HEK293 (cell line): ENCODE data around the gene NEB.

ENCODE experiments used
- CTCF ChIA-PET: fragments of 350-600 bp; formaldehyde crosslinking; extraction: SDS; loops from one replicate; lab custom pipeline; 2021; ENCODE audit warnings: antibody characterized with exemption; lab: Yijun Ruan, JAX
- POLR2A ChIA-PET: fragments of 300-600 bp; formaldehyde crosslinking; extraction: SDS; loops from one replicate; lab custom pipeline; 2020; ENCODE audit warnings: antibody characterized with exemption, inconsistent platforms; lab: Yijun Ruan, JAX
- H3K27ac ChIP-seq: fragments of 200-500 bp; sonication (Bioruptor generic); 2 replicates; pipeline ENCODE4 v1.5.1; 2014; ENCODE audit warnings: low read depth, low read length, control low read depth, inconsistent platforms; ENCODE audit errors: extremely low read depth
- H3K36me3 ChIP-seq, 2 experiments: fragments of 200-500 bp in 1 of 2; sonication (Bioruptor generic) in 1 of 2; 1 replicate in 1 of 2; 2 replicates in 1 of 2; pipeline ENCODE4 v1.5.1; 2014 to 2017; ENCODE audit warnings: inconsistent platforms in 2 of 2, low read length in 2 of 2; ENCODE audit not compliant: control insufficient read depth in 2 of 2, insufficient read depth in 1 of 2
- H3K4me1 ChIP-seq: fragments of 200-500 bp; sonication (Bioruptor generic); 2 replicates; pipeline ENCODE4 v1.5.1; 2014; ENCODE audit warnings: mild to moderate bottlenecking, low read length, inconsistent platforms; ENCODE audit not compliant: control insufficient read depth, insufficient read depth
- H3K4me3 ChIP-seq: 2 replicates; pipeline ENCODE4 v1.5.1; 2011; ENCODE audit warnings: low read depth, mild to moderate bottlenecking, control low read depth, low read length, moderate library complexity
- H3K9me3 ChIP-seq: fragments of 200-500 bp; sonication (Bioruptor generic); 2 replicates; pipeline ENCODE4 v1.5.1; 2014; ENCODE audit warnings: low read depth, low read length, inconsistent platforms; ENCODE audit not compliant: control insufficient read depth, insufficient read depth
- EGR2 ChIP-seq: fragments of 450-650 bp; formaldehyde crosslinking; IDR thresholded peaks from 2 replicates; pipeline ENCODE4 v1.5.1; 2016; ENCODE audit warnings: low read depth, missing biosample characterization, missing genetic modification characterization
- KLF10 ChIP-seq: fragments of 450-650 bp; IDR thresholded peaks from 2 replicates; pipeline ENCODE4 v1.5.1; 2018; ENCODE audit warnings: missing biosample characterization, mild to moderate bottlenecking, missing genetic modification characterization
- PRDM1 ChIP-seq: fragments of 450-650 bp; formaldehyde crosslinking; IDR thresholded peaks from 2 replicates; pipeline ENCODE4; 2016; ENCODE audit warnings: missing biosample characterization, missing genetic modification characterization
- PRDM6 ChIP-seq: fragments of 450-650 bp; formaldehyde crosslinking; IDR thresholded peaks from 2 replicates; pipeline ENCODE4 v1.5.1; 2017; ENCODE audit warnings: missing biosample characterization, missing genetic modification characterization
- SP3 ChIP-seq: fragments of 450-650 bp; formaldehyde crosslinking; IDR thresholded peaks from 2 replicates; pipeline ENCODE4 v1.5.1; 2016; ENCODE audit warnings: missing biosample characterization, missing genetic modification characterization
- TCF7L2 ChIP-seq: IDR thresholded peaks from 2 replicates; pipeline ENCODE4 v1.6.1; 2011; ENCODE audit warnings: low read depth, mild to moderate bottlenecking, inconsistent platforms, low read length, moderate library complexity, borderline replicate concordance
- ZEB2 ChIP-seq: fragments of 450-650 bp; formaldehyde crosslinking; IDR thresholded peaks from 2 replicates; pipeline ENCODE4 v1.5.1; 2016; ENCODE audit warnings: missing biosample characterization, missing genetic modification characterization
- ZFP69B ChIP-seq: fragments of 450-650 bp; formaldehyde crosslinking; IDR thresholded peaks from 2 replicates; pipeline ENCODE4 v1.5.1; 2016; ENCODE audit warnings: missing biosample characterization, missing genetic modification characterization
- ZNF112 ChIP-seq: fragments of 450-650 bp; formaldehyde crosslinking; IDR thresholded peaks from 2 replicates; pipeline ENCODE4 v1.5.0; 2017; ENCODE audit warnings: missing biosample characterization, missing genetic modification characterization
- ZNF157 ChIP-seq: fragments of 450-650 bp; formaldehyde crosslinking; IDR thresholded peaks from 2 replicates; pipeline ENCODE4 v1.5.1; 2016; ENCODE audit warnings: missing biosample characterization, missing genetic modification characterization
- ZNF221 ChIP-seq: fragments of 450-650 bp; formaldehyde crosslinking; IDR thresholded peaks from 2 replicates; pipeline ENCODE4 v1.5.1; 2017; ENCODE audit warnings: missing biosample characterization, missing genetic modification characterization, borderline replicate concordance
- ZNF248 ChIP-seq: fragments of 450-650 bp; formaldehyde crosslinking; IDR thresholded peaks from 2 replicates; pipeline ENCODE4 v1.5.1; 2017; ENCODE audit warnings: missing biosample characterization, missing genetic modification characterization
- ZNF354C ChIP-seq: fragments of 450-650 bp; formaldehyde crosslinking; IDR thresholded peaks from 2 replicates; pipeline ENCODE4 v1.5.1; 2016; ENCODE audit warnings: missing biosample characterization, missing genetic modification characterization, low read depth, borderline replicate concordance
- ZNF366 ChIP-seq: fragments of 450-650 bp; formaldehyde crosslinking; conservative IDR thresholded peaks from 2 replicates; pipeline ENCODE4 v1.5.1; 2016; ENCODE audit warnings: missing biosample characterization, missing genetic modification characterization
- ZNF391 ChIP-seq: fragments of 450-650 bp; formaldehyde crosslinking; IDR thresholded peaks from 2 replicates; pipeline ENCODE4 v1.5.1; 2016; ENCODE audit warnings: low read depth, missing biosample characterization, missing genetic modification characterization, borderline replicate concordance
- ZNF394 ChIP-seq: fragments of 450-650 bp; formaldehyde crosslinking; IDR thresholded peaks from 2 replicates; pipeline ENCODE4 v1.5.1; 2016; ENCODE audit warnings: missing biosample characterization, missing genetic modification characterization, mild to moderate bottlenecking, moderate library complexity, borderline replicate concordance
- ZNF530 ChIP-seq: fragments of 450-650 bp; formaldehyde crosslinking; IDR thresholded peaks from 2 replicates; pipeline ENCODE4 v1.5.1; 2016; ENCODE audit warnings: low read depth, missing biosample characterization, missing genetic modification characterization
- ZNF585B ChIP-seq: fragments of 450-650 bp; formaldehyde crosslinking; IDR thresholded peaks from 2 replicates; pipeline ENCODE4 v1.5.1; 2016; ENCODE audit warnings: missing biosample characterization, missing genetic modification characterization
- ZNF654 ChIP-seq: fragments of 450-650 bp; formaldehyde crosslinking; IDR thresholded peaks from 2 replicates; pipeline ENCODE4 v1.5.1; 2016; ENCODE audit warnings: low read depth, missing biosample characterization, missing genetic modification characterization
- ZNF660 ChIP-seq: fragments of 450-650 bp; IDR thresholded peaks from 2 replicates; pipeline ENCODE4 v1.5.1; 2018; ENCODE audit warnings: missing biosample characterization, mild to moderate bottlenecking, missing genetic modification characterization
- ZNF791 ChIP-seq: fragments of 450-650 bp; formaldehyde crosslinking; IDR thresholded peaks from 2 replicates; pipeline ENCODE4 v1.5.1; 2016; ENCODE audit warnings: missing biosample characterization, missing genetic modification characterization
- ZSCAN30 ChIP-seq: fragments of 450-650 bp; IDR thresholded peaks from 2 replicates; pipeline ENCODE4 v1.5.1; 2018; ENCODE audit warnings: missing biosample characterization, mild to moderate bottlenecking, missing genetic modification characterization, moderate library complexity
- ZSCAN4 ChIP-seq: fragments of 450-650 bp; formaldehyde crosslinking; IDR thresholded peaks from 2 replicates; pipeline ENCODE4 v1.5.1; 2017; ENCODE audit warnings: missing biosample characterization, missing genetic modification characterization
- TF ChIP-seq, protein P1 (sequence below): fragments of 450-650 bp; formaldehyde crosslinking; IDR thresholded peaks from 2 replicates; pipeline ENCODE4 v1.5.1; 2017; ENCODE audit warnings: missing biosample characterization, missing genetic modification characterization
- TF ChIP-seq, protein P2 (sequence below): fragments of 450-650 bp; formaldehyde crosslinking; IDR thresholded peaks from 2 replicates; pipeline ENCODE4 v1.5.1; 2016; ENCODE audit warnings: missing biosample characterization, missing genetic modification characterization
- TF ChIP-seq, protein P3 (sequence below): fragments of 450-650 bp; formaldehyde crosslinking; IDR thresholded peaks from 2 replicates; pipeline ENCODE4 v1.5.1; 2016; ENCODE audit warnings: missing biosample characterization, missing genetic modification characterization, borderline replicate concordance

The NEB gene

DNA sequence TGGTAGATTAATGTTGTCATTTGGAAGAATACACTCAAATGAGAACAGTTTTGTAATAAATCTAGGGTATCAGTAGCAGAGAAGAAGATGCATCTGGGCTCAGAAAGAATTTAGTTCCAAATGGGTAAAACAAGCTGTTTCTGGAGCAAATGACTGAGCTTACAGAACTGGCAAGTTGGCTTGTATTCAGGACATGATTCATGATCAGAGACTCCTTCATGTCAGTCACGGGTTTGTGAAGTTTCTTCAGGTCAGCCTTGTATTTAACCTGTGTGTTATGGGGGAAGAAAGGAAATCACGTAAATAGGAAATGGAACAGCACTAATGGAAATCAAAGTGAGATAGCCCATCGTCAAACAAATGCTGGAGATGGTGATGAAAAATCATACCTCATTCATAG lies 215.5 kb downstream of the NEB start:
- Histone ChIP-seq H3K4me1 (no peaks in the 10 kb centered on the region), H3K36me3 (no peaks in the 10 kb centered on the region), H3K27ac (no peak overlapping the region), H3K4me3 (no peak overlapping the region), H3K9me3 (no peaks in the 10 kb centered on the region)
- CTCF ChIA-PET = no interaction called here
- no peak for TF ChIP-seq ZNF157 (tag by site-specific recombination)
- TF ChIP-seq ZNF660 = no peak
- TF ChIP-seq ZNF354C = no peak
- TF ChIP-seq ZNF791 (tag by site-specific recombination) = no peak
- TF ChIP-seq ZNF391 (tag by site-specific recombination) = no peak
- TF ChIP-seq ZNF394 (tag by site-specific recombination) = no peak
- no peak for TF ChIP-seq PRDM1 (tag by site-specific recombination)
- TF ChIP-seq ZNF530 (tag by site-specific recombination) = no peak
- no peak for TF ChIP-seq ZNF221 (tag by site-specific recombination)
- TF ChIP-seq, protein P1, sequence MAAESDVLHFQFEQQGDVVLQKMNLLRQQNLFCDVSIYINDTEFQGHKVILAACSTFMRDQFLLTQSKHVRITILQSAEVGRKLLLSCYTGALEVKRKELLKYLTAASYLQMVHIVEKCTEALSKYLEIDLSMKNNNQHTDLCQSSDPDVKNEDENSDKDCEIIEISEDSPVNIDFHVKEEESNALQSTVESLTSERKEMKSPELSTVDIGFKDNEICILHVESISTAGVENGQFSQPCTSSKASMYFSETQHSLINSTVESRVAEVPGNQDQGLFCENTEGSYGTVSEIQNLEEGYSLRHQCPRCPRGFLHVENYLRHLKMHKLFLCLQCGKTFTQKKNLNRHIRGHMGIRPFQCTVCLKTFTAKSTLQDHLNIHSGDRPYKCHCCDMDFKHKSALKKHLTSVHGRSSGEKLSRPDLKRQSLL = no peak
- POLR2A ChIA-PET = no interaction called here

GRCh38 chr2:151508519-151508918 lies 225.8 kb downstream of the NEB start:
- CTCF ChIA-PET = interaction anchor here (0.7 kb wide), 1 partner anchor 178 kb away, joined by 3 read pairs; no protein-coding TSS in a partner anchor
- H3K36me3 ChIP-seq = peaks cover 0 to 22% of the 10 kb centered on the region in 2 experiments; a peak in 1 of 3 replicates
- no peaks in the 10 kb centered on the region for H3K9me3 ChIP-seq
- POLR2A ChIA-PET = no interaction called here
- TF ChIP-seq SP3 (tag by site-specific recombination) (no peak), ZSCAN4 (tag by site-specific recombination) (no peak), ZFP69B (tag by site-specific recombination) (no peak), ZEB2 (no peak), ZNF585B (tag by site-specific recombination) (no peak), EGR2 (tag by site-specific recombination) (no peak), TCF7L2 (no peak), ZNF654 (no peak), ZNF366 (tag by site-specific recombination) (no peak), ZNF248 (tag by site-specific recombination) (no peak), ZSCAN30 (no peak), PRDM6 (tag by site-specific recombination) (no peak), KLF10 (no peak), ZNF112 (tag by site-specific recombination) (no peak)
- TF ChIP-seq, protein P2, sequence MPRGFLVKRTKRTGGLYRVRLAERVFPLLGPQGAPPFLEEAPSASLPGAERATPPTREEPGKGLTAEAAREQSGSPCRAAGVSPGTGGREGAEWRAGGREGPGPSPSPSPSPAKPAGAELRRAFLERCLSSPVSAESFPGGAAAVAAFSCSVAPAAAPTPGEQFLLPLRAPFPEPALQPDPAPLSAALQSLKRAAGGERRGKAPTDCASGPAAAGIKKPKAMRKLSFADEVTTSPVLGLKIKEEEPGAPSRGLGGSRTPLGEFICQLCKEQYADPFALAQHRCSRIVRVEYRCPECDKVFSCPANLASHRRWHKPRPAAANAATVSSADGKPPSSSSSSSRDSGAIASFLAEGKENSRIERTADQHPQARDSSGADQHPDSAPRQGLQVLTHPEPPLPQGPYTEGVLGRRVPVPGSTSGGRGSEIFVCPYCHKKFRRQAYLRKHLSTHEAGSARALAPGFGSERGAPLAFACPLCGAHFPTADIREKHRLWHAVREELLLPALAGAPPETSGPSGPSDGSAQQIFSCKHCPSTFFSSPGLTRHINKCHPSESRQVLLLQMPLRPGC = no peak
- TF ChIP-seq, protein P3, sequence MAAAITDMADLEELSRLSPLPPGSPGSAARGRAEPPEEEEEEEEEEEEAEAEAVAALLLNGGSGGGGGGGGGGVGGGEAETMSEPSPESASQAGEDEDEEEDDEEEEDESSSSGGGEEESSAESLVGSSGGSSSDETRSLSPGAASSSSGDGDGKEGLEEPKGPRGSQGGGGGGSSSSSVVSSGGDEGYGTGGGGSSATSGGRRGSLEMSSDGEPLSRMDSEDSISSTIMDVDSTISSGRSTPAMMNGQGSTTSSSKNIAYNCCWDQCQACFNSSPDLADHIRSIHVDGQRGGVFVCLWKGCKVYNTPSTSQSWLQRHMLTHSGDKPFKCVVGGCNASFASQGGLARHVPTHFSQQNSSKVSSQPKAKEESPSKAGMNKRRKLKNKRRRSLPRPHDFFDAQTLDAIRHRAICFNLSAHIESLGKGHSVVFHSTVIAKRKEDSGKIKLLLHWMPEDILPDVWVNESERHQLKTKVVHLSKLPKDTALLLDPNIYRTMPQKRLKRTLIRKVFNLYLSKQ (tag by site-specific recombination) = no peak
- H3K4me3 ChIP-seq = no peak overlapping the region
- no peaks in the 10 kb centered on the region for H3K4me1 ChIP-seq
- no peak overlapping the region for H3K27ac ChIP-seq
